Keratinocyte (primary cell): ENCODE measurements around the gene SELENOP.

Source experiments
- CTCF ChIP-seq, 3 experiments: IDR thresholded peaks in 1 of 3; conservative IDR thresholded peaks in 1 of 3; optimal IDR thresholded peaks in 1 of 3; 2 replicates in 2 of 3; 3 replicates in 1 of 3; pipeline versions ENCODE3 to v1.5.1; 2011; ENCODE audit warnings: low read length in 3 of 3, mild to moderate bottlenecking in 3 of 3, moderate library complexity in 2 of 3, control low read depth in 1 of 3, inconsistent platforms in 1 of 3; ENCODE audit not compliant: insufficient read depth in 2 of 3; ENCODE audit errors: extremely low read depth in 1 of 3
- EZH2 ChIP-seq: IDR thresholded peaks from one replicate; pipeline ENCODE4 v1.6.1; 2012; ENCODE audit warnings: inconsistent platforms, mild to moderate bottlenecking, low read length, moderate library complexity

GRCh38 chr5:42854795-42855194, 43.1 kb upstream of the SELENOP start:
- no peak for TF ChIP-seq CTCF (optimal IDR thresholded peaks at IDR 0.05 in 1 of 3, IDR thresholded peaks at IDR 0.05 in 1 of 3, conservative IDR thresholded peaks at IDR 0.05 in 1 of 3; ENCODE audit: extremely low read depth in 1 of 3, insufficient read depth in 2 of 3, low read length in 3 of 3)
- no peak for TF ChIP-seq EZH2
